Kasumi-1 (cell line): ENCODE measurements around the gene UBAP1.
"Not testable (repeated sequence)": the region's sequence is repeated elsewhere in the genome, so short reads cannot be mapped to it uniquely, and the experiment has no call there.

Source experiments
- DNase-seq, 2 experiments: peaks; one replicate each; lab custom pipeline; 2025; lab: John Stamatoyannopoulos, UW

Gene UBAP1

GRCh38 chr9:34178436-34179212, at the start of gene UBAP1:
UBAP1 (plus strand) TSS chr9:34179043; CDS start chr9:34220915, 41,872 bp downstream.
- DNase-seq: peak; percentile 98

GRCh38 chr9:34131571-34131970, 47.3 kb upstream of the UBAP1 start:
- DNase-seq: no peak

GRCh38 chr9:34133436-34133949, 45.4 kb upstream of the UBAP1 start:
- DNase-seq: no peak

- no peak for DNase-seq
Observed at GRCh38 chr9:34134521-34134920, 44.3 kb upstream of the UBAP1 start.

- not testable (repeated sequence) for DNase-seq
Observed at GRCh38 chr9:34138644-34139043, 40.2 kb upstream of the UBAP1 start.

GRCh38 chr9:34139477-34140146, 39.2 kb upstream of the UBAP1 start:
- peak; percentile 78 to 79 for DNase-seq

GRCh38 chr9:34140853-34141252, 38.0 kb upstream of the UBAP1 start:
- DNase-seq: no peak

- DNase-seq: peak; percentile 39 to 44
Observed at GRCh38 chr9:34143116-34143515, 35.7 kb upstream of the UBAP1 start.

- DNase-seq: no peak
Observed at GRCh38 chr9:34145165-34145564, 33.7 kb upstream of the UBAP1 start.

- no peak for DNase-seq
Observed at GRCh38 chr9:34151398-34151797, 27.4 kb upstream of the UBAP1 start.

GRCh38 chr9:34154057-34154456, 24.8 kb upstream of the UBAP1 start:
- no peak for DNase-seq

- no peak for DNase-seq
Observed at GRCh38 chr9:34157318-34157717, 21.5 kb upstream of the UBAP1 start.

- no peak for DNase-seq
Observed at GRCh38 chr9:34157898-34158297, 20.9 kb upstream of the UBAP1 start.

GRCh38 chr9:34158362-34158869, 20.4 kb upstream of the UBAP1 start:
- DNase-seq: no peak

GRCh38 chr9:34163434-34163833, 15.4 kb upstream of the UBAP1 start:
- DNase-seq: no peak

- no peak for DNase-seq
Observed at GRCh38 chr9:34169125-34169524, 9.7 kb upstream of the UBAP1 start.

GRCh38 chr9:34170237-34170991, 8.4 kb upstream of the UBAP1 start:
- no peak for DNase-seq

- peak; percentile 97 for DNase-seq
Observed at GRCh38 chr9:34171753-34172535, 6.9 kb upstream of the UBAP1 start.

GRCh38 chr9:34176089-34176488, 2.8 kb upstream of the UBAP1 start:
- no peak for DNase-seq

- no peak for DNase-seq
Observed at GRCh38 chr9:34177593-34178435, 1.0 kb upstream of the UBAP1 start.
